ENCODE results near the gene ITPRIPL1. TPM values are rescaled to one million over a fixed set of nuclear protein-coding genes. Genes with fewer than 3 reads are reported as not detected.

Gene ITPRIPL1
- total RNA-seq, 4 donors from 2014 or later = 0.98 to 4.2 (median 2.2) TPM

GRCh38 chr2:96329456-96329855 lies 4.3 kb downstream of the ITPRIPL1 start:
- peaks cover 0 to 48% (median 7%) of the 10 kb centered on the region in 4 donors for H3K4me1 ChIP-seq
- DNase-seq (ENCODE audit: low spot score in 2 of 2) = no peak
- H3K9me3 ChIP-seq = no peaks in the 10 kb centered on the region
- H3K4me3 ChIP-seq = no peak overlapping the region
- peak overlapping the region in 1 of 4 donors; percentile 20 for H3K27ac ChIP-seq
- 8 to 32% methylated on average over 1 of the region's 1 CpG for WGBS, 2 donors
- H3K27me3 ChIP-seq = peaks cover 0 to 18% of the 10 kb centered on the region in 2 donors
- H3K36me3 ChIP-seq = peaks cover 0 to 14% (median 0%) of the 10 kb centered on the region in 3 donors
- TF ChIP-seq CTCF (IDR thresholded peaks at IDR 0.05) = no peak
- no peak for TF ChIP-seq POLR2A (IDR thresholded peaks at IDR 0.05)
- no peak for TF ChIP-seq EP300 (IDR thresholded peaks at IDR 0.05)

GRCh38 chr2:96329874-96330273 lies 4.8 kb downstream of the ITPRIPL1 start:
- TF ChIP-seq CTCF (IDR thresholded peaks at IDR 0.05) (no peak), EP300 (IDR thresholded peaks at IDR 0.05) (no peak), POLR2A (IDR thresholded peaks at IDR 0.05) (no peak)
- Histone ChIP-seq H3K36me3 (peaks cover 0 to 14% (median 0%) of the 10 kb centered on the region in 3 donors), H3K9me3 (no peaks in the 10 kb centered on the region), H3K4me1 (peaks cover 0 to 48% (median 9%) of the 10 kb centered on the region in 4 donors), H3K27me3 (peaks cover 0 to 14% of the 10 kb centered on the region in 2 donors), H3K27ac (peak overlapping the region in 1 of 4 donors; percentile 20), H3K4me3 (no peak overlapping the region)
- WGBS, 2 donors = 94 to 97% methylated on average over 6 of the region's 6 CpGs
- no peak for DNase-seq (ENCODE audit: low spot score in 2 of 2)

GRCh38 chr2:96330407-96330806 lies 5.3 kb downstream of the ITPRIPL1 start:
- peak overlapping the region in 1 of 4 donors; percentile 29 for H3K27ac ChIP-seq
- WGBS, 2 donors = 26 to 67% methylated on average over 1 of the region's 1 CpG

GRCh38 chr2:96333708-96334107 lies 8.6 kb downstream of the ITPRIPL1 start:
- no peak overlapping the region for H3K4me3 ChIP-seq
- H3K9me3 ChIP-seq = no peaks in the 10 kb centered on the region
- no peak for DNase-seq (ENCODE audit: low spot score in 2 of 2)

More at GRCh38 chr2:96330407-96330806, 5.3 kb downstream of the ITPRIPL1 start:
- Histone ChIP-seq H3K4me3 (no peak overlapping the region), H3K9me3 (no peaks in the 10 kb centered on the region), H3K4me1 (peaks cover 0 to 44% (median 6%) of the 10 kb centered on the region in 4 donors), H3K36me3 (peaks cover 0 to 14% (median 0%) of the 10 kb centered on the region in 3 donors), H3K27me3 (peaks cover 0 to 9% of the 10 kb centered on the region in 2 donors)
- TF ChIP-seq POLR2A (IDR thresholded peaks at IDR 0.05) (no peak), EP300 (IDR thresholded peaks at IDR 0.05) (no peak), CTCF (IDR thresholded peaks at IDR 0.05) (no peak)
- DNase-seq (ENCODE audit: low spot score in 2 of 2) = no peak

More at GRCh38 chr2:96333708-96334107, 8.6 kb downstream of the ITPRIPL1 start:
- H3K36me3 ChIP-seq = no peaks in the 10 kb centered on the region
- no peaks in the 10 kb centered on the region for H3K27me3 ChIP-seq
- 87 to 93% methylated on average over 3 of the region's 3 CpGs for WGBS, 2 donors
- peaks cover 0 to 36% (median 6%) of the 10 kb centered on the region in 4 donors for H3K4me1 ChIP-seq
- TF ChIP-seq POLR2A (IDR thresholded peaks at IDR 0.05) (no peak), CTCF (IDR thresholded peaks at IDR 0.05) (no peak), EP300 (IDR thresholded peaks at IDR 0.05) (no peak)
- H3K27ac ChIP-seq = peak overlapping the region in 1 of 4 donors; percentile 4
